Fibroblast of villous mesenchyme (primary cell): ENCODE results near the gene INO80. TPM values are rescaled to one million over a fixed set of nuclear protein-coding genes. Genes with fewer than 3 reads are reported as not detected.

Source experiments
- DNase-seq: peaks from one replicate; pipeline ENCODE4 v3.0.0-alpha.2; 2010; ENCODE audit warnings: low read depth
- H3K4me3 ChIP-seq: 2 replicates; pipeline ENCODE4 v1.5.1; 2011; ENCODE audit warnings: low read depth, mild to moderate bottlenecking, low read length
- total RNA-seq: library from RNA; depleted of rRNA; stranded (reverse); fragments of >200 nt; gene quantifications from 2 replicates; pipeline ENCODE4 v1.2.3, GENCODE V29; 2012
- TF ChIP-seq, protein P1 (sequence below): IDR thresholded peaks from 2 replicates; pipeline ENCODE4 v1.5.1; 2012; ENCODE audit warnings: low read depth, mild to moderate bottlenecking, low read length; ENCODE audit not compliant: insufficient read depth

Gene INO80, protein sequence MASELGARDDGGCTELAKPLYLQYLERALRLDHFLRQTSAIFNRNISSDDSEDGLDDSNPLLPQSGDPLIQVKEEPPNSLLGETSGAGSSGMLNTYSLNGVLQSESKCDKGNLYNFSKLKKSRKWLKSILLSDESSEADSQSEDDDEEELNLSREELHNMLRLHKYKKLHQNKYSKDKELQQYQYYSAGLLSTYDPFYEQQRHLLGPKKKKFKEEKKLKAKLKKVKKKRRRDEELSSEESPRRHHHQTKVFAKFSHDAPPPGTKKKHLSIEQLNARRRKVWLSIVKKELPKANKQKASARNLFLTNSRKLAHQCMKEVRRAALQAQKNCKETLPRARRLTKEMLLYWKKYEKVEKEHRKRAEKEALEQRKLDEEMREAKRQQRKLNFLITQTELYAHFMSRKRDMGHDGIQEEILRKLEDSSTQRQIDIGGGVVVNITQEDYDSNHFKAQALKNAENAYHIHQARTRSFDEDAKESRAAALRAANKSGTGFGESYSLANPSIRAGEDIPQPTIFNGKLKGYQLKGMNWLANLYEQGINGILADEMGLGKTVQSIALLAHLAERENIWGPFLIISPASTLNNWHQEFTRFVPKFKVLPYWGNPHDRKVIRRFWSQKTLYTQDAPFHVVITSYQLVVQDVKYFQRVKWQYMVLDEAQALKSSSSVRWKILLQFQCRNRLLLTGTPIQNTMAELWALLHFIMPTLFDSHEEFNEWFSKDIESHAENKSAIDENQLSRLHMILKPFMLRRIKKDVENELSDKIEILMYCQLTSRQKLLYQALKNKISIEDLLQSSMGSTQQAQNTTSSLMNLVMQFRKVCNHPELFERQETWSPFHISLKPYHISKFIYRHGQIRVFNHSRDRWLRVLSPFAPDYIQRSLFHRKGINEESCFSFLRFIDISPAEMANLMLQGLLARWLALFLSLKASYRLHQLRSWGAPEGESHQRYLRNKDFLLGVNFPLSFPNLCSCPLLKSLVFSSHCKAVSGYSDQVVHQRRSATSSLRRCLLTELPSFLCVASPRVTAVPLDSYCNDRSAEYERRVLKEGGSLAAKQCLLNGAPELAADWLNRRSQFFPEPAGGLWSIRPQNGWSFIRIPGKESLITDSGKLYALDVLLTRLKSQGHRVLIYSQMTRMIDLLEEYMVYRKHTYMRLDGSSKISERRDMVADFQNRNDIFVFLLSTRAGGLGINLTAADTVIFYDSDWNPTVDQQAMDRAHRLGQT (N-terminal part only)
- total RNA-seq: 21.6 and 29.8 TPM in 2 replicates

DNA sequence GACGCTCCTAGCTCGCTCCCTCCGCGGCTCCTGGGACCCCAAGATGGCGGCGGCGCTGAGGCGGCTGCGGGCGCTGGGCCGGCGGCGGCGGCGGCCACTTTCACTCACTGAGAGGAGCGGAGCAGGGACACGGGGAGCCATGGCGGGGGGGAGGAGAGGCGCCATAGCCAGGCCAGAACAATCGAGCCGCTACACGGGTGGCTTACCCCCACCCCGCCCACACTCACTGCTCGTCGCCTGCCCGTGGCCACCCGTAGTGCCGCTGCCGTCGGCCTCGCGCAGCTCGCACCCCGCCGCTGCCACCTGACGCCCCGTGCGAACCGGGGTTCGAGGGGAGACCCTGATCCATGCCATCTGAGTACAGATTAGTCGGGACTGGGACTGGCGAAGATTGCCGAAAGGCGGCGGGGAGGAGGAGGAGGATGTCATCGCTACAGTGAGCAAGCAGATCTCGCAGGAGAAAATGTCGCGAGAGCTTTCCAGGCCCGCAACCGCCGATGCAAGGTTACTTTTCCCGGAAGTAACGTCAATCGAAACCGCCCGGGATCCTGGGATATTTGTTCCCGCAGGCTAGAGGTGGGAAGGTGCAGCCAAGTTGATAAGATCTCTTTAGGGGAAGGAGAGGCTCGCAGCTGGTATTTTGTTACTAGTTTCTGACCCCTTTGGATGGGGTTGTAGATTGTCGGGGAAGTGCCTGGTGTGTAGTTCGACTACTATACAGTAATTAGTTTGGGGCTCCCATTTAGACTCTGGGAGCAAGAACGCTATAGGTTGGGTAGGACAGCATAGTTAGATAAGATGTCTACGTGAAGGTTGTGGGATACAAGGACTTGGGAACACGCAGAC is at the start of gene INO80:
Gene INO80, minus strand, starts transcription at position 165 of the 846 bp plus-strand sequence. CDS start 19,970 bp downstream, outside the sequence.
- TF ChIP-seq, protein P1, sequence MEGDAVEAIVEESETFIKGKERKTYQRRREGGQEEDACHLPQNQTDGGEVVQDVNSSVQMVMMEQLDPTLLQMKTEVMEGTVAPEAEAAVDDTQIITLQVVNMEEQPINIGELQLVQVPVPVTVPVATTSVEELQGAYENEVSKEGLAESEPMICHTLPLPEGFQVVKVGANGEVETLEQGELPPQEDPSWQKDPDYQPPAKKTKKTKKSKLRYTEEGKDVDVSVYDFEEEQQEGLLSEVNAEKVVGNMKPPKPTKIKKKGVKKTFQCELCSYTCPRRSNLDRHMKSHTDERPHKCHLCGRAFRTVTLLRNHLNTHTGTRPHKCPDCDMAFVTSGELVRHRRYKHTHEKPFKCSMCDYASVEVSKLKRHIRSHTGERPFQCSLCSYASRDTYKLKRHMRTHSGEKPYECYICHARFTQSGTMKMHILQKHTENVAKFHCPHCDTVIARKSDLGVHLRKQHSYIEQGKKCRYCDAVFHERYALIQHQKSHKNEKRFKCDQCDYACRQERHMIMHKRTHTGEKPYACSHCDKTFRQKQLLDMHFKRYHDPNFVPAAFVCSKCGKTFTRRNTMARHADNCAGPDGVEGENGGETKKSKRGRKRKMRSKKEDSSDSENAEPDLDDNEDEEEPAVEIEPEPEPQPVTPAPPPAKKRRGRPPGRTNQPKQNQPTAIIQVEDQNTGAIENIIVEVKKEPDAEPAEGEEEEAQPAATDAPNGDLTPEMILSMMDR: no peak
- peak within 1 kb of the TSS; percentile 98 for H3K4me3 ChIP-seq
- peak; percentile 99 for DNase-seq

DNA sequence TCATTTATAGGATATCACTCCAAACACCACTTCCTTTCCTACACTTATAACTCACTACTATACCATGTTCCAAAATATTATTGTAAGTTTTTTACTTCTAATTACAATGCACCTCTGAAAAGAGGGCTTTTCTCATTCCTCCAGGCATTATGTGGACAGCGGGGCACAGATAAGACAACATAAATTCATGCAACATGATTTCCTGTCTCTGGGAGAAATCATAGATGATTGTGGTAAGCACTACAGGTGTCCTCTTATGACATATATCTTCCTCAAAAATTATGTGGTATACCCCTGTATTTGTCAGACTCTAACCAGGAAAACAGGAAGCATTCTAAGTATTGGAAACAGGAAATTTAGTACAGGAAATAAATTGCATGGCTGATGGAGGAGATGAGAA is 45.7 kb upstream of the INO80 start:
- H3K4me3 ChIP-seq: no peak overlapping the region
- TF ChIP-seq, protein P1: no peak
- no peak for DNase-seq

DNA sequence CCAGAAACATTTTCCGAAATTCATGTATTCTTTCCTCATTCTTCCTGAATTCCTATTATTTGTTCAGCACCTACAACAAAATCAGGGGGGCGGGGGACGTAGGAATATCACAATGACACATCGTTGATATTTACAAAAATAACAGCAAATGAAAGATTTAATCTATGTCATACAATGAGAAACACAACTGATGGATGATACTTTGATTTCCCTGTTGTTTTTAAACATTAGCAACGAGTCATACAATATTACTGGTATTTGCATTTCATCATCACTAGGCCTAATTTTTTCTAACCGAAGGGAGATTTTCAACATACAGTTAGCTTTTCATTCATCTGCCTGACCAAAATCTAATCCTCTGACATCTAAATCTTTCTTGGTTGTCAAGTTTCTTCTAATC is 45.3 kb upstream of the INO80 start:
- DNase-seq: peak; percentile 55
- TF ChIP-seq, protein P1: no peak
- no peak overlapping the region for H3K4me3 ChIP-seq

DNA sequence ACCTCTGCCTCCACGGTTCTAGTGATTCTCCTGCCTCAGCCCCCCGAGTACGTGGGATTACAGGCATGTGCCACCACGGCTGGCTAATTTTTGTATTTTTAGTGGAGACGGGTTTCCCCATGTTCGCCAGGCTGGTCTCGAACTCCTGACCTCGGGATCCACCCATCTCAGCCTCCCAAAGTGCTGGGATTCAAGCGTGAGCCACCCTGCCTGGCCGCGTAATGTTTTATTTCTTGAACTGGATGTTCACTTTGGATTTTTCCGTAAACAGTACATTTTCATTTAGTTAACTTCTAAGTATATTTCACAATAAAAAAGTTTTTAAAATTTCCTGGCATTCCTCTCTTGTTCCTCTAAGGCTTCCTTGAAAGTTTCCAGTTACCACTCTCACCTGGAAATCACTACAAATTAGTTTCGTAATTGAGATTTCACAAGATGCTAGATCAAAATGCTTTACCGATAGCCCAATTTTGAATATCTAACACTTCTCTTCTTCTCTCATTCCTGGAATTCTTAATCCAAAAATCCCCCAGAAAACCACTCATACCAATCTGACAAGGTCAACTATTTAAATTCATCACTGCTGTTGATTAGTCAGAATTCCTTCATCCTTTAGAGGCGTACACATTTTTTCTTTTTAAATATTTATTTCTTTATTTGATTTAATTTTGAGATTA is 44.7 kb upstream of the INO80 start:
- TF ChIP-seq, protein P1: no peak
- H3K4me3 ChIP-seq: no peak overlapping the region
- DNase-seq: peak; percentile 38

DNA sequence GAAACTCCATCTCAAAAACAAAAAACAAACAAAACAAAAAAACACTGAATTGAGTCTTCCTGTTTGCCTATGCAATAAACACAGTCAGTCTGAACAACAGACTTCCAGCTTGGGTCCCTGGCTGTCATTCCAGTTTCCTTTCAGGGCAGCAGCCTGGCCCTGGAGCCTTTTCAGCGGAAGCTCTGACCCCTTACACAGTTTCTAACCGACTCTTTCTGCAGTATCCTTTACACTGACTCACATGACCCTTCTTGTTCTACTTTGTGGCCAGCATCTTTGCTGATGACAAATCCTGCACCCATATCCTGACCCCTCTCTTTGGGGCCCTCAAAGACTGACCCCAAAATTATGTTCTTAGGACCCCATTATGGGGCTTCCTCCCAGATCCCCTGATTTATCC is 38.3 kb upstream of the INO80 start:
- no peak for DNase-seq
- H3K4me3 ChIP-seq: no peak overlapping the region
- TF ChIP-seq, protein P1: no peak
